OCI-LY1 (cell line): Measurements from ENCODE around the gene OPRD1.

Source experiments
- EZH2 ChIP-seq: fragments of 200-600 bp; sonication (generic), shearing (Covaris generic); IDR thresholded peaks from 2 replicates; pipeline ENCODE4 v1.8.0; 2017; ENCODE audit warnings: borderline replicate concordance, mixed run types, mild to moderate bottlenecking, antibody characterized with exemption, low read length, moderate library complexity, mixed read lengths
- TF ChIP-seq, protein P1 (sequence below): fragments of 200-600 bp; sonication (generic), shearing (Covaris generic); IDR thresholded peaks from 2 replicates; pipeline ENCODE4 v1.5.1; 2017; ENCODE audit warnings: mild to moderate bottlenecking, antibody characterized with exemption, low read length, moderate library complexity, mixed read lengths

DNA sequence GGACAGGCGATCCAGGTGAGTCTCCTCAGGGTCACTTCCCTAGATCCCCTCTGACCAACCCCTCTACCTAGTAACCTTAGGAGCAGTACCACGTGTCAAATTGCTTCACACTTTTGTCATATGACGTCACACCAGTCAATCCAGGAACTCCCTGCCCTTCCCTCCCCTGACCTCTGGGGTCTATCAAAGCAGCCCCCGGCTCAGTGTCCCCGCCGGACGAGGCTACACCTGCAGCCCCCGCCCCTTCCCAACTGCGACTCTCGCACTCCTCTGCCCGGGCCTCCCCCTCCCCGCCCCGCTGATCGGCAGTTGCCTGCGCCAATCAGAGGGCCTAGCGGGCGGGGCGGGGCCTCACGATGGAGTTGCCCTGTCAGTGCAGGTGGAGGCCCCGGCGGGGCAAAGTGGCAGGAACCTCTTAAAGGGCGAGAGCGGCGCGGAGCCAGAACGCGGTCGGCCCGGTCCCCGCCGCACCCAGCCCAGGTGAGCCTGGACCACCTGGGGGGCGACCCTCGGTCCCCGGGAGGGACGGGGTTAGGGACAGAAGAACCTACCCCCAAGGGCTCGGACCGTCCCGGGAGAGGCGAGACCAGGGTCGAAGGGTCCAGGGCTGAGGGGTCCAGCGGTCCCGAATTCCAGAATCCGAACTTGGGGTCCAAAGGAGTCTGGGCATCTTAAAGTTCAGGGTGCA lies 74.9 kb downstream of the OPRD1 start:
- TF ChIP-seq, protein P1, sequence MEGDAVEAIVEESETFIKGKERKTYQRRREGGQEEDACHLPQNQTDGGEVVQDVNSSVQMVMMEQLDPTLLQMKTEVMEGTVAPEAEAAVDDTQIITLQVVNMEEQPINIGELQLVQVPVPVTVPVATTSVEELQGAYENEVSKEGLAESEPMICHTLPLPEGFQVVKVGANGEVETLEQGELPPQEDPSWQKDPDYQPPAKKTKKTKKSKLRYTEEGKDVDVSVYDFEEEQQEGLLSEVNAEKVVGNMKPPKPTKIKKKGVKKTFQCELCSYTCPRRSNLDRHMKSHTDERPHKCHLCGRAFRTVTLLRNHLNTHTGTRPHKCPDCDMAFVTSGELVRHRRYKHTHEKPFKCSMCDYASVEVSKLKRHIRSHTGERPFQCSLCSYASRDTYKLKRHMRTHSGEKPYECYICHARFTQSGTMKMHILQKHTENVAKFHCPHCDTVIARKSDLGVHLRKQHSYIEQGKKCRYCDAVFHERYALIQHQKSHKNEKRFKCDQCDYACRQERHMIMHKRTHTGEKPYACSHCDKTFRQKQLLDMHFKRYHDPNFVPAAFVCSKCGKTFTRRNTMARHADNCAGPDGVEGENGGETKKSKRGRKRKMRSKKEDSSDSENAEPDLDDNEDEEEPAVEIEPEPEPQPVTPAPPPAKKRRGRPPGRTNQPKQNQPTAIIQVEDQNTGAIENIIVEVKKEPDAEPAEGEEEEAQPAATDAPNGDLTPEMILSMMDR: no peak
- no peak for TF ChIP-seq EZH2
